NB4 (cell line): ENCODE results near the gene FOCAD.
A peak's percentile ranks its signal among the peaks of the same experiment; 100 is the strongest.

Experiments
- DNase-seq: peaks from one replicate; pipeline ENCODE4 v3.0.0; 2010; ENCODE audit warnings: low read depth
- H3K4me3 ChIP-seq: one replicate; pipeline ENCODE4 v1.5.1; 2011; ENCODE audit warnings: mild to moderate bottlenecking, low read depth, low read length, moderate library complexity
- CTCF ChIP-seq: IDR thresholded peaks from one replicate; pipeline ENCODE4 v1.5.1; 2012; ENCODE audit warnings: low read depth, low read length
- MAX ChIP-seq: IDR thresholded peaks from 2 replicates; pipeline ENCODE4 v1.6.1; 2011; ENCODE audit warnings: low read depth, low read length
- MYC ChIP-seq: IDR thresholded peaks from 2 replicates; pipeline ENCODE4 v1.6.1; 2011; ENCODE audit warnings: low read depth, low read length
- POLR2A ChIP-seq: IDR thresholded peaks from 2 replicates; pipeline ENCODE4 v1.6.1; 2011; ENCODE audit warnings: mild to moderate bottlenecking; ENCODE audit not compliant: insufficient read length; ENCODE audit errors: extremely low read depth

The FOCAD gene

GRCh38 chr9:20988671-20989315, 304.7 kb downstream of the FOCAD start:
- DNase-seq: no peak
- H3K4me3 ChIP-seq: no peak overlapping the region
- TF ChIP-seq MAX (no peak), POLR2A (no peak), MYC (no peak), CTCF (no peak)

GRCh38 chr9:20989923-20990341, 305.9 kb downstream of the FOCAD start:
- TF ChIP-seq MAX (peak; percentile 60; the same call in 1 of the 2 replicates), POLR2A (no peak)
- no peak overlapping the region for H3K4me3 ChIP-seq
- peak; percentile 81 for DNase-seq

GRCh38 chr9:20990867-20991266, 306.8 kb downstream of the FOCAD start:
- DNase-seq: peak; percentile 96
- no peak overlapping the region for H3K4me3 ChIP-seq
- TF ChIP-seq POLR2A (no peak), MAX (peak; percentile 87), MYC (peak; percentile 67), CTCF (no peak)

GRCh38 chr9:20994486-20994885, 310.4 kb downstream of the FOCAD start:
- TF ChIP-seq CTCF: no peak
- TF ChIP-seq MYC: no peak
- no peak for TF ChIP-seq POLR2A
- TF ChIP-seq MAX: no peak
- DNase-seq: peak; percentile 21
- no peak overlapping the region for H3K4me3 ChIP-seq

GRCh38 chr9:20995616-20996015, 311.6 kb downstream of the FOCAD start:
- no peak for TF ChIP-seq CTCF
- TF ChIP-seq MAX: no peak
- TF ChIP-seq MYC: no peak
- no peak for TF ChIP-seq POLR2A
- DNase-seq: no peak
- no peak overlapping the region for H3K4me3 ChIP-seq

GRCh38 chr9:20996809-20997208, 312.8 kb downstream of the FOCAD start:
- H3K4me3 ChIP-seq: no peak overlapping the region
- no peak for DNase-seq
- no peak for TF ChIP-seq CTCF
- TF ChIP-seq MYC: no peak
- TF ChIP-seq MAX: no peak
- TF ChIP-seq POLR2A: no peak
